Mucosa of descending colon (tissue), 3 donors: ENCODE measurements around the gene JPH2. TPM values are rescaled to one million over a fixed set of nuclear protein-coding genes. Genes with fewer than 3 reads are reported as not detected.

Experiments used
- ATAC-seq: fragments of 200-7000 bp; cut with Tn5 transposase; one replicate; pipeline ENCODE4 v1.9.1; 2020; ENCODE audit warnings: mild to moderate bottlenecking, moderate library complexity
- DNase-seq, 3 donors: peaks; one replicate each; pipeline ENCODE4 v3.0.0-alpha.2; 2020
- H3K36me3 ChIP-seq: fragments of 200-600 bp; one replicate; pipeline ENCODE4 v1.8.0; 2021; ENCODE audit warnings: low read depth, mild to moderate bottlenecking
- H3K4me1 ChIP-seq: fragments of 200-600 bp; one replicate; pipeline ENCODE4 v1.8.0; 2021; ENCODE audit warnings: low read depth, mild to moderate bottlenecking
- H3K4me3 ChIP-seq: fragments of 200-600 bp; one replicate; pipeline ENCODE4 v1.8.0; 2021; ENCODE audit warnings: mild to moderate bottlenecking
- H3K9me3 ChIP-seq: fragments of 200-600 bp; one replicate; pipeline ENCODE4 v1.8.0; 2021; ENCODE audit warnings: mild to moderate bottlenecking
- CTCF ChIP-seq: fragments of 200-600 bp; IDR thresholded peaks from one replicate; pipeline ENCODE4 v1.8.0; 2022; ENCODE audit warnings: antibody characterized with exemption, mild to moderate bottlenecking
- intact Hi-C, 2 donors: fragments of 100-400 bp; cut with DNase I in 1 of 2; cut with micrococcal nuclease in 1 of 2; formaldehyde crosslinking; loops; one replicate each; pipeline versions ENCODE4 v1.11.0 to v1.11.1; 2022; cut with DNase I, micrococcal nuclease
- total RNA-seq, 3 donors: library from RNA; stranded (reverse); fragmentation: NEBNext Ultra II Directional in 2 of 3; extraction: Animal tissue kit (Norgen Biotek cat#: 25700) in 2 of 3; gene quantifications; one replicate each; pipeline versions ENCODE4 v1.2.1 to v1.2.4, GENCODE V29; 2021 to 2023
- donor health status: DM: no; HTN: no; CAD: no; lungs with moderate emphysema.
- donor health status: DM: no; HTN: no; CAD: no.
- donor health status: DM: no; HTN: yes; CAD: no.

The JPH2 gene
- total RNA-seq, 3 donors from 2014 or later: 2.3 to 87.3 (median 8.3) TPM

- TF ChIP-seq CTCF: no peak
- H3K4me3 ChIP-seq: no peak overlapping the region
- no peaks in the 10 kb centered on the region for H3K36me3 ChIP-seq
- ATAC-seq: no peak
- no peaks in the 10 kb centered on the region for H3K9me3 ChIP-seq
- DNase-seq: no peak
- no peaks in the 10 kb centered on the region for H3K4me1 ChIP-seq
- intact Hi-C loops: no loop called here
These were observed 120.1 kb downstream of the JPH2 start for GRCh38 chr20:44066645-44067606.

- DNase-seq (no peak), ATAC-seq (no peak)
- intact Hi-C loops: no loop called here
- Histone ChIP-seq H3K9me3 (no peaks in the 10 kb centered on the region), H3K4me1 (no peaks in the 10 kb centered on the region), H3K4me3 (no peak overlapping the region), H3K36me3 (no peaks in the 10 kb centered on the region)
- no peak for TF ChIP-seq CTCF
These were observed 121.3 kb downstream of the JPH2 start for GRCh38 chr20:44065401-44066340.

- no peak for ATAC-seq
- H3K4me1 ChIP-seq: no peaks in the 10 kb centered on the region
- no peak overlapping the region for H3K4me3 ChIP-seq
- no peak for TF ChIP-seq CTCF
- no peaks in the 10 kb centered on the region for H3K36me3 ChIP-seq
- no peak for DNase-seq
- no peaks in the 10 kb centered on the region for H3K9me3 ChIP-seq
- intact Hi-C loops: no loop called here
These were observed 122.2 kb downstream of the JPH2 start for GRCh38 chr20:44064501-44065400.

Other genes with a start within 250 kb of the JPH2 start
- 10 to 100 TPM; 32.1 to 40.1 (median 32.5) TPM for gene OSER1, start 23.6 kb upstream of the JPH2 start, total RNA-seq
- under 1 TPM in 1 of 3 donors, not detected in 2; 0.25 TPM for gene GDAP1L1, start 60.1 kb upstream of the JPH2 start, total RNA-seq
- gene FITM2, start 124.0 kb upstream of the JPH2 start, total RNA-seq: 10 to 100 TPM; 10.9 to 12.6 (median 10.9) TPM
- gene R3HDML, start 149.9 kb upstream of the JPH2 start, total RNA-seq: not detected
- 100 to 1,000 TPM; 125 to 332 (median 237) TPM for gene HNF4A, start 168.5 kb upstream of the JPH2 start, total RNA-seq